ENCODE results near the gene SOX21. TPM values are rescaled to one million over a fixed set of nuclear protein-coding genes. Genes with fewer than 3 reads are reported as not detected.
"Not testable (repeated sequence)": the region's sequence is repeated elsewhere in the genome, so short reads cannot be mapped to it uniquely, and the experiment has no call there.

SOX21 gene
- 1 to 10 TPM in 1 of 3 donors, under 1 TPM in 1, not detected in 1; 0.11 to 1.4 TPM for polyA plus RNA-seq

- WGBS, 3 donors: 1 to 3% (median 1%) methylated on average over 38 of the region's 38 CpGs
- H3K27ac ChIP-seq (ENCODE audit: low read depth, low read length): no peak within 1 kb of the TSS
Measured at GRCh38 chr13:94712287-94712811, at the start of gene SOX21. TSS of gene SOX21 (minus strand) at chr13:94712545. CDS start at chr13:94712049, 496 bp downstream.

GRCh38 chr13:94761407-94761806, 49.1 kb upstream of the SOX21 start:
- H3K27ac ChIP-seq (ENCODE audit: low read depth, low read length): no peak overlapping the region
- WGBS, 3 donors: 39 to 49% (median 47%) methylated on average over 2 of the region's 2 CpGs

GRCh38 chr13:94759120-94759728, 46.9 kb upstream of the SOX21 start:
- 94 to 96% (median 95%) methylated on average over 22 of the region's 22 CpGs for WGBS, 3 donors

GRCh38 chr13:94758436-94758960, 46.2 kb upstream of the SOX21 start:
- WGBS, 3 donors: 63 to 69% (median 66%) methylated on average over 5 of the region's 5 CpGs
- H3K27ac ChIP-seq (ENCODE audit: low read depth, low read length): no peak overlapping the region

More at GRCh38 chr13:94759120-94759728, 46.9 kb upstream of the SOX21 start:
- no peak overlapping the region for H3K27ac ChIP-seq (ENCODE audit: low read depth, low read length)

- no peak overlapping the region for H3K27ac ChIP-seq (ENCODE audit: low read depth, low read length)
- WGBS, 3 donors: 32 to 74% (median 74%) methylated on average over 1 of the region's 1 CpG
Measured at GRCh38 chr13:94753327-94753726, 41.0 kb upstream of the SOX21 start.

GRCh38 chr13:94749162-94749561, 36.8 kb upstream of the SOX21 start:
- WGBS, 3 donors: 63 to 84% (median 81%) methylated on average over 1 of the region's 1 CpG
- H3K27ac ChIP-seq (ENCODE audit: low read depth, low read length): no peak overlapping the region

- H3K27ac ChIP-seq (ENCODE audit: low read depth, low read length): no peak overlapping the region
- 85 to 93% (median 86%) methylated on average over 4 of the region's 4 CpGs for WGBS, 3 donors
Measured at GRCh38 chr13:94739235-94739634, 26.9 kb upstream of the SOX21 start.

GRCh38 chr13:94731028-94731427, 18.7 kb upstream of the SOX21 start:
- WGBS, 3 donors: 94 to 100% (median 97%) methylated on average over 3 of the region's 3 CpGs
- H3K27ac ChIP-seq (ENCODE audit: low read depth, low read length): no peak overlapping the region

- H3K27ac ChIP-seq (ENCODE audit: low read depth, low read length): not testable (repeated sequence)
- 88 to 93% methylated on average over 1 of the region's 1 CpG; no CpG with 5 or more reads in 1 of the 3 donors for WGBS, 3 donors
Measured at GRCh38 chr13:94729941-94730340, 17.6 kb upstream of the SOX21 start.

GRCh38 chr13:94726425-94726824, 14.1 kb upstream of the SOX21 start:
- no peak overlapping the region for H3K27ac ChIP-seq (ENCODE audit: low read depth, low read length)

GRCh38 chr13:94722609-94723345, 10.4 kb upstream of the SOX21 start:
- H3K27ac ChIP-seq (ENCODE audit: low read depth, low read length): no peak overlapping the region
- WGBS, 3 donors: 35 to 70% (median 64%) methylated on average over 9 of the region's 9 CpGs

More at GRCh38 chr13:94726425-94726824, 14.1 kb upstream of the SOX21 start:
- WGBS, 3 donors: 80 to 89% (median 82%) methylated on average over 1 of the region's 1 CpG

GRCh38 chr13:94718697-94719096, 6.4 kb upstream of the SOX21 start:
- WGBS, 3 donors: 95 to 100% (median 100%) methylated on average over 1 of the region's 1 CpG
- not testable (repeated sequence) for H3K27ac ChIP-seq (ENCODE audit: low read depth, low read length)

- 77 to 83% (median 78%) methylated on average over 4 of the region's 4 CpGs for WGBS, 3 donors
- H3K27ac ChIP-seq (ENCODE audit: low read depth, low read length): no peak overlapping the region
Measured at GRCh38 chr13:94717916-94718315, 5.6 kb upstream of the SOX21 start.

GRCh38 chr13:94716016-94716415, 3.7 kb upstream of the SOX21 start:
- H3K27ac ChIP-seq (ENCODE audit: low read depth, low read length): no peak overlapping the region
- WGBS, 3 donors: 32 to 76% (median 45%) methylated on average over 5 of the region's 5 CpGs

GRCh38 chr13:94713561-94714182, 1.3 kb upstream of the SOX21 start:
- H3K27ac ChIP-seq (ENCODE audit: low read depth, low read length): no peak overlapping the region
- 8 to 11% (median 9%) methylated on average over 20 to 22 of the region's 22 CpGs for WGBS, 3 donors

GRCh38 chr13:94712812-94713560, 641 bp upstream of the SOX21 start:
- H3K27ac ChIP-seq (ENCODE audit: low read depth, low read length): no peak overlapping the region
- 0 to 2% (median 1%) methylated on average over 62 to 79 of the region's 79 CpGs for WGBS, 3 donors

GRCh38 chr13:94711561-94712286, 621 bp downstream of the SOX21 start:
- 2% methylated on average over 81 to 97 of the region's 97 CpGs for WGBS, 3 donors
- no peak overlapping the region for H3K27ac ChIP-seq (ENCODE audit: low read depth, low read length)

All from adipose tissue (tissue), 3 donors.